ENCODE results near the gene FLT1. TPM values are rescaled to one million over a fixed set of nuclear protein-coding genes. Genes with fewer than 3 reads are reported as not detected.

FLT1 gene
- total RNA-seq, 2 experiments from 2014 or later: 0.51 to 1.1 TPM

DNA sequence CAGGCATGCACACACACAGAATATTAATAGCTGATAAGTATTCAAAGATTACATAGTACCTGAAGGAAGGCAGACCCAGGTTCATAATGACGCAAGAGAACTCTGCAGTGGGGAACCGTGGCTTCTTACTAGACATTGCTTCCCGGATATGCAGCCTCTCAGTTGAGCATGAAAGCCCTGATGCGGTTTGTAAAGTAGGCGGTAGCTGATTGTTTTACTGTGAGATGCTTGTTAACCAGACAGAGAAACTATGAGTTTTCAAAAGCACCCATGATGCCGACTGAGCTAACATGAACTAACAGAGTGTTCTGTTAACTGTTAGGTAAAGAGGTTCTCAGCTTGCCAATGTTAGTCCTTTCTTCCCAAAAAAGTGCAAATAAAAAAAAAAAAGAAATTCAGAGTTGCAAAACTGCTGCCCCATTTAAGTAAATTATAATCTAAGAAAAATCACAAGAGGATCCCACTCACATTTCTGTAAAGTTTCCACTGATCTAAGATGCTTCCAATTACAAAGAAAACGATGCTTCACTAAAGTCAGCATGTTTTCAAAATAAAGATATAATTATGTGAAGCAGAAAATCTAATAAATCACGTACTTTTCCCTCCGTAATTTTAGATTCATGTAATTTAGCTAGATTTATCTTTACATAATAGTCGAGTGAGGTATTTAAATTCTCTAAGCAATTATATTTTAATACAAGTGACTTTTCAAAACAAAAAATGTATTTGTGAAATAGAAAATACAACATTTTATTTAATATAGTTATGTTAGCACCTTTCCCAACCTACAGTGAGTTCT is 2.2 kb downstream of the FLT1 start:
- peak overlapping the region; percentile 66 for H3K4me3 Mint-ChIP-seq
- DNase-seq: no peak
- peaks cover 20% of the 10 kb centered on the region for H3K4me1 Mint-ChIP-seq
- peak; percentile 80 for ATAC-seq (ENCODE audit: low read depth)
- H3K27me3 Mint-ChIP-seq: peaks cover 59% of the 10 kb centered on the region
- POLR2A ChIA-PET: interaction anchor here (0.6 kb wide), 1 partner anchor 227 kb away, joined by 3 read pairs; no protein-coding TSS in a partner anchor
- no peaks in the 10 kb centered on the region for H3K9me3 Mint-ChIP-seq
- peaks cover 6% of the 10 kb centered on the region for H3K36me3 Mint-ChIP-seq
- H3K27ac Mint-ChIP-seq: no peak overlapping the region

DNA sequence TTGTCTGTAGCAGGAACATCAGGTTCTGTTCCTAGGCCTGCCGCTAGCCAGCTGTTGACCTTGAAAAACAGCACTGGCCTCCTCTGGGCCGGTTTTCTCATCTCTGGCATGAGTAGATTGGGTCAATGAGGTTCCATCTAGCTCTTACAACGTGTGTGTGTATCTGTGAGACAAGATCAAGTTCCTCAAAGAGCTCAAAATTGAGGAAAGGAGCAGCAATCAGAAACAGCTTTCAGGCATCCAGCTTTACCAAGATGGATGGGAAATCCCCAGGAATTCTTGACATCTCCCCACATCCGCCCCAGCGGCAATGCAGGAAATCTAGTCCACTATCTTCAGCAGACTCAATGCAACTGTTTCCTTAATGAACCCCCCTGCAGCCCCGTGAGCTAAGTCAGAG is 4.9 kb downstream of the FLT1 start:
- DNase-seq (no peak), ATAC-seq (ENCODE audit: low read depth) (no peak)
- Mint-ChIP-seq H3K4me1 (peaks cover 18% of the 10 kb centered on the region), H3K9me3 (no peaks in the 10 kb centered on the region), H3K36me3 (peaks cover 6% of the 10 kb centered on the region), H3K27ac (no peak overlapping the region), H3K4me3 (no peak overlapping the region), H3K27me3 (peaks cover 39% of the 10 kb centered on the region)
- POLR2A ChIA-PET: no interaction called here

DNA sequence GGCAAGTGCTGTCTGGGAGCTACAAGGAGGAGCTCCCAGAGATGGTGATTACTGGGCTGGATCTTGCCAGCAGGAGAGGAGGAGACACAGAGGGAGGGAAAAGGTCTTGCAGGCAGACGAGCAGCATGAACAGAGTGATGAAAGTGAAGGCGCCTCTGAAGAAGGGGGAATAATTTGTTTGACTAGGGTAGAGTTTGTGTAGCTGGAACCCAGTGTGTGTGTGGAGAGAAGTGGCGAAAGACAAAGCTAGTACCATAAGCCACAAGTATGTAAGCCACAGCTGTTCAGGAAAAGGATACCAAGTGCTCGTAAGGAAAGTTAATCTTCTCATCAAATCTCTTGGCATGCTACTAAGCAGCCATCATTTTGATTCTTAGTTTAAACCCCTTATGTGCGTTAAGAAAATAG is 5.4 kb downstream of the FLT1 start:
- no peak for ATAC-seq (ENCODE audit: low read depth)
- DNase-seq: no peak
- H3K4me3 Mint-ChIP-seq: no peak overlapping the region
- peaks cover 18% of the 10 kb centered on the region for H3K4me1 Mint-ChIP-seq
- H3K27ac Mint-ChIP-seq: peak overlapping the region; percentile 34
- POLR2A ChIA-PET: no interaction called here
- no peaks in the 10 kb centered on the region for H3K9me3 Mint-ChIP-seq
- peaks cover 6% of the 10 kb centered on the region for H3K36me3 Mint-ChIP-seq
- H3K27me3 Mint-ChIP-seq: peaks cover 39% of the 10 kb centered on the region

DNA sequence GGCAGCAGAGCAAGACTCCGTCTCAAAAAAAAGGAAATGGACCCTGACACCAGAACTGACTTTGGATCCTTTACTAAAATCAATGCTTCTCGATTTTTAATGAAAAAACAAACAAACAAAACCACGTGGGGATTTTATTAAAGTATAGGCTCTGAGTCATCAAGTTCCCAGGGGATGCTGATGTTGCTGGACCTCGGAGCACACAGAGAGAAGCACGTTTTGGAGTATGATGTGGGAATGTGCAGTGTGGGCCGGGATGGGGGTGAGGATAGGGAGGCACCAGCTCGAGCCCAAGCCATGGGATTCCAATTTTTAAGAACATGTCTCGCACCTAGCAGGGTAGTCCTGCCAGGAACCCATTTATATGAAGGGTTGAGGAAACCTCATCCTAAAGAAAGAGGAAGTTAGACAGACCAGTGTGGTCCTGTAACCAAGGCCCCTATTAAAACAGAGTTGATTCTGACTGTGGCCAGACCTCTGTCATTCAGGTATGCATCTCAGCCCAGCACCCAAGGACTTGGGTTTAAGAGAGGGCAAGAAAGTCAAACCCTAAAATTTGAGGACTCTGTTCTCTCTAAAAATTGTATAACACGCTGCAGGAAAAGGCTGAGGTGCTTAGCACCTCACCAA is 6.4 kb downstream of the FLT1 start:
- peaks cover 6% of the 10 kb centered on the region for H3K36me3 Mint-ChIP-seq
- POLR2A ChIA-PET: no interaction called here
- H3K4me3 Mint-ChIP-seq: no peak overlapping the region
- H3K4me1 Mint-ChIP-seq: peaks cover 16% of the 10 kb centered on the region
- DNase-seq (no peak), ATAC-seq (ENCODE audit: low read depth) (no peak)
- H3K27me3 Mint-ChIP-seq: peaks cover 37% of the 10 kb centered on the region
- H3K27ac Mint-ChIP-seq: no peak overlapping the region
- no peaks in the 10 kb centered on the region for H3K9me3 Mint-ChIP-seq

DNA sequence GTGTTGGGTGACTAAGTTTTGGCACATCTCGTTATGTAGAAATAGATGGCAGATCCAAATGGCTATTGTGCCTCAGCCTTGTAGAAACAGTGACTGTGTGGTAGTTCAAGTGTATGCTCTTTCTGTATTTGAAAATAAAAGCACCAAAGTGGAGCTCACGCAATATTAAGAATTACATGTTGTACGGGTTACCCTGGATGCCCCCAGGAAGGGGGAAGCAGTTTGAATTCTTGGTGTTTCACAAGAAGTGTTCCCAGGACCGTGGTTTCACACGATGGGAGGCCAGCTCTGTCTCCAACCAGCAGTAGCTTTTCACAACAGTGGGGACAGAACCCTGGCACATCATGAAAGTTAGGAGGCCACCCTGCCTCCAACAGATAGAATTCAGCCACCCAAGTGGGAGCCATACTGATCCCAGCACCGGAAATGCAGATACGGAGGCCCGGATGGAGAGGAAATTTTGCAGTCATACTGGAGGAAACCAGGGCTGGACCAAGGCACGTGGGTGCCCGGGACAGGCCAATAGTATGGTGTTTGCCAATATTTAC is 8.9 kb downstream of the FLT1 start:
- ATAC-seq (ENCODE audit: low read depth): no peak
- peaks cover 6% of the 10 kb centered on the region for H3K36me3 Mint-ChIP-seq
- POLR2A ChIA-PET: no interaction called here
- no peak overlapping the region for H3K27ac Mint-ChIP-seq
- peaks cover 9% of the 10 kb centered on the region for H3K4me1 Mint-ChIP-seq
- DNase-seq: no peak
- peaks cover 31% of the 10 kb centered on the region for H3K27me3 Mint-ChIP-seq
- no peak overlapping the region for H3K4me3 Mint-ChIP-seq
- H3K9me3 Mint-ChIP-seq: no peaks in the 10 kb centered on the region

DNA sequence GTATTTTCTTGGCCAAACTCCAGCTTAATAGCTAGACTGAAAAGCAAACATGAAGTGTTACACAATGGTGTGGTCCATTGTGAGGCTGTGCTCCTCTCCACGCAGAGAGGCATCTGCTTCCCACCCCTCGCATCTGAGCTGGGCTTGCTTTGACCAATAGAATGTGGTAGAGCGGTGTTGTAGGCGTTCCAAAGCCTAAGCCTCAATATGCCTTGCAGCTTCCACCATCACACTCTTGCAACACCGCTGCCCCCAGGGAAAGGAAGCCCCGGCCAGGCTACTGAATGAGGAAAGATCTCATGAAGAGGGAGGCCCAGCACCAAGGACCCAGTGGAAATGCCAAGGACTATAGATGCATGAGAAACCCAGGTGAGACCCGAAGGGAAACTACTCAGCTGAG is 9.4 kb downstream of the FLT1 start:
- no peak overlapping the region for H3K27ac Mint-ChIP-seq
- ATAC-seq (ENCODE audit: low read depth) (no peak), DNase-seq (no peak)
- H3K4me1 Mint-ChIP-seq: peaks cover 11% of the 10 kb centered on the region
- POLR2A ChIA-PET: no interaction called here
- no peak overlapping the region for H3K4me3 Mint-ChIP-seq
- peaks cover 3% of the 10 kb centered on the region for H3K36me3 Mint-ChIP-seq
- peaks cover 28% of the 10 kb centered on the region for H3K27me3 Mint-ChIP-seq
- H3K9me3 Mint-ChIP-seq: no peaks in the 10 kb centered on the region

DNA sequence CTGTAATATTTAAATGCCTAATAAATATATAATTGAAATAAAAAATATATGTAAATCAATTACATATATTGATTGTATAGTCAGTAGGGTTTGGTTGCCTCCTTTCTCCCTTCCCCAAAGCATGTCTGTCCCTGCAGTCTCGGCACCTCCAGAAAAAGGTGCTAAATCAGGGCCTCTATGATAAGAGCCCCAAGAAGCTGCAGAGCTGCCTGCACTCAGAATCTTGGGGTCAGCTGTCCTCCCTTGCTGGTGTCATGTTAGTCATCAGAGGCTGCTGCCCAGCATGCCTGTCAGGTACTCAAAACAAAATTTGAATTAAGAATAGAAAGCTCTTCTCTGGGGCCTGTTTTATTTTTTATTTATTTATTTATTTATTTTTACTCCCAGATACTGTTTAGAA is 9.8 kb downstream of the FLT1 start:
- no peak overlapping the region for H3K4me3 Mint-ChIP-seq
- no peaks in the 10 kb centered on the region for H3K9me3 Mint-ChIP-seq
- peaks cover 11% of the 10 kb centered on the region for H3K4me1 Mint-ChIP-seq
- DNase-seq (no peak), ATAC-seq (ENCODE audit: low read depth) (no peak)
- POLR2A ChIA-PET: no interaction called here
- no peak overlapping the region for H3K27ac Mint-ChIP-seq
- H3K27me3 Mint-ChIP-seq: peaks cover 28% of the 10 kb centered on the region
- H3K36me3 Mint-ChIP-seq: peaks cover 3% of the 10 kb centered on the region

DNA sequence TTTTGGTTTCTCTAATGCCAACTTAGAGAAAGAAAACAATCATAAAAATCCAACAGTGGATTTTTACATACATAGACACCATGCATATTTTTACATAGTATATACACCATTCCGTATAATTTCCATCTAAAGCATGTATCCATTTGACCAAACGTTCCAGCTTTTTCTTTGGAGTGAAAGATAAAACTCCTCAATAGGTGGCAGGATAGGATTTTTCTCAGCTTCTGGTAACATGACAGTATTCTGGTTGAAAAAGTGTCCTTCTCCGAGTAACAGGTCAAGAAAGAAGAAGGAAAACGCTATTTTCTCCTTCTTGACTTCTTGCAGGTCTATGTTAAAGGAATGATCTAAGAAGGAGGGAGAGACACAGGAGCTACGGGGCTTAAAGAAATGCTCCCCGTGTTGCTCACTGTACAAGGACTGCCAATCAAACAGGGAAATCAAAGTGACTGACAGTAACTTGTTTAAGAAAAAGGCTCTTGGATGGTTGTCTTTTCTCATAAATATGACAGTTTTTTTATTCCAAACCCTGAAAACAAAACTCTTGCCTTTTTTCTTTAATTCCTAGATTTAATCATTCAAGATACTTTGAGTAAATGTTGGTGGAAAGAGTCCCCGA is 11.5 kb downstream of the FLT1 start:
- ATAC-seq (ENCODE audit: low read depth): no peak
- H3K27me3 Mint-ChIP-seq: peaks cover 15% of the 10 kb centered on the region
- H3K27ac Mint-ChIP-seq: no peak overlapping the region

DNA sequence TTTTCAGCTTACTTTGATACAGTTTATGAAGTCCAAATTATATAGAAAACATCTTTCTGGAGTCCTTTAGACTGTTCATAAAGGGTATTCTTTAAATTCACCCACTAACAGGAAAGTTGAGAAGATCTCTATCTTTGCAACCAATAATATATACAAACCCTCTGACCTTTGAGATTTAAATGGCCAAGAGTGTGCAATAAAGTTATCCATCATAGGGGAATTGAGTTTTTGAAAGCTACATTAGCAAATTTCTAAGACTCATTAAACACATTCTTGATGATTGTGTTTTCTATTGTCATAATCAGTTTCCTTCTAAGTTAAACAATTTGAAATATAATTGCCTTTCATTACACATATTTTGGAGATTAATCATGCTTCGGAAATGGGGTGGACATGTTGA is 15.9 kb downstream of the FLT1 start:
- Mint-ChIP-seq H3K4me1 (peaks cover 3% of the 10 kb centered on the region), H3K9me3 (no peaks in the 10 kb centered on the region), H3K4me3 (no peak overlapping the region), H3K27me3 (peaks cover 21% of the 10 kb centered on the region), H3K27ac (no peak overlapping the region), H3K36me3 (no peaks in the 10 kb centered on the region)
- DNase-seq (no peak), ATAC-seq (ENCODE audit: low read depth) (no peak)
- POLR2A ChIA-PET: no interaction called here

More for the DNA sequence above, 11.5 kb downstream of the FLT1 start:
- no peaks in the 10 kb centered on the region for H3K9me3 Mint-ChIP-seq
- H3K36me3 Mint-ChIP-seq: no peaks in the 10 kb centered on the region
- no peak for DNase-seq
- H3K4me3 Mint-ChIP-seq: no peak overlapping the region
- POLR2A ChIA-PET: no interaction called here
- H3K4me1 Mint-ChIP-seq: peaks cover 3% of the 10 kb centered on the region

DNA sequence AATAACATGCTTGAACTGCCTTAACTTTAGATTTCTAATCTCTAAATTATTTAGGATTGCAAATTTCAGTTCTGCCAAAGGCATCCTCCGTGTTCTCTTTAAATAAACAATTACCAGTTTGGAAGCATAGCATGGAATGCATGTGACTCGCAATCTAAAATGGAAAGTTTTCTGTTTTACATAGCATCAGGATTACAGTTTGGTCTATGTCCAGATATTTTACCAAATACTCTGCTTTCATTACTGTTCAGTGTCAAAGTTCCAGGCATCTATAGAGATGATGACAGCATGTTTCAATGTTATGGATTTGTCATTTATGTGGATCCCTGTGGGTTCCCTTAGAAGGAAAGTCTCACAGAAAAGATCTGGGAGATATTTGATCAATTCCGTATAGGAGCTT is 16.8 kb downstream of the FLT1 start:
- POLR2A ChIA-PET: no interaction called here
- peaks cover 3% of the 10 kb centered on the region for H3K4me1 Mint-ChIP-seq
- no peak for ATAC-seq (ENCODE audit: low read depth)
- H3K27me3 Mint-ChIP-seq: peaks cover 14% of the 10 kb centered on the region
- H3K36me3 Mint-ChIP-seq: no peaks in the 10 kb centered on the region
- H3K27ac Mint-ChIP-seq: no peak overlapping the region
- H3K4me3 Mint-ChIP-seq: no peak overlapping the region
- H3K9me3 Mint-ChIP-seq: no peaks in the 10 kb centered on the region
- no peak for DNase-seq

DNA sequence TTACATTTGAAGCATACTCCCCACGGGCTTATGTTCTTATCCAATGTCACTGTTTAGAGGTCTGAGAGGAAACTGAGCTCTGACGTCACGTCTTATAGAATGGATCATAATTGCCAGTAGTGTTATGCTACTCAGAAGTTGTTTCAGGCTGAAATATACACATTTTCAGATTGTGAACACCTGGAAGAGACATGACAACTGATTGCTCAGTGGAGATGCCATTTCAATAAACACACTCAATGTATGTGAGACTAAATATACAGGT is 17.3 kb downstream of the FLT1 start:
- Mint-ChIP-seq H3K27me3 (peaks cover 14% of the 10 kb centered on the region), H3K4me3 (no peak overlapping the region), H3K9me3 (peaks cover 2% of the 10 kb centered on the region), H3K27ac (no peak overlapping the region), H3K4me1 (peaks cover 3% of the 10 kb centered on the region), H3K36me3 (no peaks in the 10 kb centered on the region)
- no peak for ATAC-seq (ENCODE audit: low read depth)
- POLR2A ChIA-PET: no interaction called here
- no peak for DNase-seq

DNA sequence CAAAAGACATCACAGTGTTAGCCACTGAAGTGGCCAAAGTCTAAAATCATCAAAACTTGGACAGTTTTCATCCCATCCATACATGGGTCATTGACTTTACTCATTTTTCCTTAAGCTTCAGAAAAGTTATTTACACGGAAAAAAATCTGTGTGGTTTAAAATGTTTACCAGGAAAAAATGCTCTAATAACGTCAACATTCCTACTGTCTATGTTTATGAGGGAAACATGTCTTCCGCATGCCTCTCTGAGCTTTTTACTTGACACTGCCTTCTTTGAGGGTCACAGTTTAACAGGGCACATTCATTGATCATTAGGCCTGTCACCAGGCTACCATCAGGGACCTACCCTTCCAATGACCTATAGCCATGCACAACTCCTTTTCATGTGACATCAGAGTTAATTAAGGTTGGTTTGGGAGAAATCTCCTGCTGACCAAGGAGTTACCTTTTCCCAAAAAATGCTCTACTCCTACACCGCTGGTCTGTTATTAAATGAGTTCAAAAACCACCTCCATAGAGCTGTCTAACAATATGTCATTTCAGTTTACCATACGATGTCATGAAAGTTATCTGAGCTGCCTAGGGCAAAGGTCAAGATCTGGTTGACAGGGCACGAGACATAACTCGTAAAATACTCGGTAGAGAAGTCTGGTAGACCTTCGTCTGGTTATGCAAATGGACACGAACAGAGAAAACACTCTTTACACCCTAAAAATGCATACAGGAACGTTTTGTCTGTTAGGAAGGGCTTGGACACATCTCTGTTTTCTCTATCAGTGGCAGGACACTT is 17.8 kb downstream of the FLT1 start:
- no peak for DNase-seq
- ATAC-seq (ENCODE audit: low read depth): no peak
- peaks cover 3% of the 10 kb centered on the region for H3K4me1 Mint-ChIP-seq
- H3K27me3 Mint-ChIP-seq: peaks cover 12% of the 10 kb centered on the region
- H3K4me3 Mint-ChIP-seq: no peak overlapping the region
- POLR2A ChIA-PET: no interaction called here
- no peak overlapping the region for H3K27ac Mint-ChIP-seq
- H3K36me3 Mint-ChIP-seq: no peaks in the 10 kb centered on the region
- H3K9me3 Mint-ChIP-seq: peaks cover 2% of the 10 kb centered on the region

DNA sequence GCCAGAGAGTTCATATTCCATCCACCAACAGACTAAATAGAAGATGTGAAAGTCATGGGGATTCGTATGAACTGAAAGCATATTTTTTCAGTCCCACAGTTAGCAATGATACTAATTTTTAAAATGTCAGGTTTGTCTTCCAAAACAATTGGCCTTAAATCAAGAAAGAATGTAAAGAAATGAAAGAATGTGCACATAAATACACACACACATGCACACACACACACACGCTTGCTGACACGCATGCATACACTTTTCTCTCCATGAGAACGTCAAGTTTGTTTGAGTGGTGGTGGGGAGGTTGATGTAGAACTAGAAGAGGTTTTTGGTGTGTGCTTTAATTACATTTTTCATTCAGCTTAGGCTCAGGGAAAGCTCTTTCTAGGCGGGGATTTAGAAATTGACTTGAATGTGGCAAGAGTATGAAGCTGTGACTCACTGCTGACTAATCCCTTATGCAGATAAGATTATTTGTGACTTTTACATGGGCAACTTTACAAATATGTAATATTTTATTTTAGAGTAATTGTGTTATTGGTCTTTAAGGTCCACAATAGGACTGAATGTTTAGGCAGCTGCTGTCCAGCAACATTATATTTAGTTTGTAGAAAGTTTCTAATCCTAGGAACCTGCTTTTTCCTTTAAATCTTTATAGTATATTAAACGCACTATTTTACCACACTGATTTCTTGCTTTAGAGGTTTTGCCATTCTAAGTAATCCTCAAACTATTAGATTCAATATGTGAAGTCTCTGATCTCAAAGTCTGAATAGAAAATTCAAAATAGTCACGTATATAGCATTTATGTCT is 18.8 kb downstream of the FLT1 start:
- peaks cover 3% of the 10 kb centered on the region for H3K4me1 Mint-ChIP-seq
- POLR2A ChIA-PET: no interaction called here
- no peak for DNase-seq

More for the DNA sequence above, 18.8 kb downstream of the FLT1 start:
- ATAC-seq (ENCODE audit: low read depth): no peak
- Mint-ChIP-seq H3K9me3 (peaks cover 2% of the 10 kb centered on the region), H3K36me3 (no peaks in the 10 kb centered on the region), H3K4me3 (no peak overlapping the region), H3K27me3 (peaks cover 12% of the 10 kb centered on the region), H3K27ac (no peak overlapping the region)
